ENCODE results near the gene PEBP1. TPM values are rescaled to one million over a fixed set of nuclear protein-coding genes. Genes with fewer than 3 reads are reported as not detected.

The PEBP1 gene
- total and polyA plus RNA-seq, 2 of the 4 experiments (the other 2 are of a cell fraction), result 129 to 161 TPM

GRCh38 chr12:118188690-118189371, 52.9 kb downstream of the PEBP1 start:
- Histone ChIP-seq H3K79me1 (ENCODE audit: low read depth in 1 of 2, low read length in 2 of 2) (peaks cover 7 to 25% of the 10 kb centered on the region in 2 experiments), H2AFZ (replicated peaks; ENCODE audit: low read length, poor library complexity) (no peak overlapping the region), H3K27ac (ENCODE audit: insufficient read depth, low read length) (peak overlapping the region; percentile 23; the same call in 1 of the 2 replicates), H2BK120ac (ENCODE audit: low read depth, low read length) (no peak overlapping the region), H4K8ac (ENCODE audit: low read depth in 2 of 2, low read length in 2 of 2) (0 out of 4 replicates have a peak overlapping the region, but pooled peaks of 1 of the 2 experiments have one; percentile 33), H2AK5ac (ENCODE audit: low read depth, low read length) (no peak overlapping the region), H2BK5ac (ENCODE audit: low read depth, low read length, poor library complexity, severe bottlenecking) (peak overlapping the region; percentile 91), H4K91ac (ENCODE audit: insufficient read depth, low read depth, low read length) (0 out of 2 replicates have a peak overlapping the region, but pooled peaks have one; percentile 4), H3K9ac (ENCODE audit: low read depth, low read length) (peak overlapping the region; percentile 38), H3K4me2 (ENCODE audit: low read depth, low read length) (peak overlapping the region; percentile 94), H4K5ac (ENCODE audit: low read depth, low read length) (no peak overlapping the region), H2BK20ac (ENCODE audit: low read depth, low read length) (no peak overlapping the region), H2AK9ac (replicated peaks; ENCODE audit: low read depth, low read length, poor library complexity) (peak overlapping the region; percentile 29), H3K18ac (ENCODE audit: low read depth, low read length) (no peak overlapping the region), H3K4me3 (ENCODE audit: insufficient read depth, low read depth, low read length) (peak overlapping the region; percentile 25), H3K9me3 (ENCODE audit: control insufficient read depth, insufficient read depth, low read length) (no peaks in the 10 kb centered on the region), H3K27me3 (ENCODE audit: control insufficient read depth, insufficient read depth, low read length) (no peaks in the 10 kb centered on the region), H3K4ac (ENCODE audit: low read depth, low read length) (peak overlapping the region; percentile 26), H3K9me1 (ENCODE audit: insufficient read depth, low read length) (peaks cover 6% of the 10 kb centered on the region), H2BK15ac (ENCODE audit: low read depth, low read length) (no peak overlapping the region), H3K23ac (ENCODE audit: low read depth, low read length) (peak overlapping the region; percentile 33; the same call in 1 of the 2 replicates), H4K20me1 (ENCODE audit: insufficient read depth, low read length) (no peaks in the 10 kb centered on the region), H3K14ac (replicated peaks; ENCODE audit: low read depth, low read length) (peak overlapping the region; percentile 29; the same call in 1 of the 2 replicates), H3K4me1 (ENCODE audit: control insufficient read depth, insufficient read depth, low read length) (no peaks in the 10 kb centered on the region), H3K56ac (ENCODE audit: extremely low read depth, insufficient read depth, low read length) (no peak overlapping the region), H3K36me3 (ENCODE audit: control insufficient read depth, insufficient read depth, low read length) (peaks cover 2% of the 10 kb centered on the region; the same call in 1 of the 2 replicates)
- ATAC-seq (ENCODE audit: low read depth) (peak; percentile 59), DNase-seq (peak; percentile 60)
- in situ Hi-C loops (cut with MboI; ENCODE audit: low sequenced_read_pairs), result no loop called here
- POLR2A ChIA-PET (ENCODE audit: unreplicated experiment), result no interaction called here
- CTCF ChIA-PET, result interaction anchor here (1.5 to 1.7 kb wide), 2 partner anchors 187 to 189 kb away, joined by 5 read pairs; no protein-coding TSS in a partner anchor
- dilution Hi-C loops (cut with HindIII; ENCODE audit: low sequenced_read_pairs, unreplicated experiment), result no loop called here
- BruUV-seq (replicated peaks), result no TSS peak
- WGBS, 2 experiments (ENCODE audit: extremely low coverage in 2 of 2, insufficient read length in 1 of 2), result no CpG with 5 or more reads among the region's 10 CpGs
- intact Hi-C loops (cut with micrococcal nuclease), result no loop called here
- TF ChIP-seq POLR2A (IDR thresholded peaks at IDR 0.05; ENCODE audit: low read depth, low read length), result no peak
- peak; percentile 77 for TF ChIP-seq USF2 (IDR thresholded peaks at IDR 0.05; ENCODE audit: low read depth, low read length)
- TF ChIP-seq FOS (IDR thresholded peaks at IDR 0.05; ENCODE audit: low read depth, low read length), result no peak
- no peak for TF ChIP-seq CHD1 (IDR thresholded peaks at IDR 0.05; ENCODE audit: low read depth, low read length)
- no peak for TF ChIP-seq NFE2L2 (IDR thresholded peaks at IDR 0.05; ENCODE audit: low read depth, low read length)
- peak; percentile 60; the same call in 1 of the 2 replicates for TF ChIP-seq MAZ (IDR thresholded peaks at IDR 0.05; ENCODE audit: borderline replicate concordance, low read depth, low read length)
- TF ChIP-seq RCOR1 (IDR thresholded peaks at IDR 0.05; ENCODE audit: insufficient replicate concordance, low read length), result no peak
- no peak for TF ChIP-seq RAD21 (IDR thresholded peaks at IDR 0.05; ENCODE audit: low read length)
- TF ChIP-seq MXI1 (IDR thresholded peaks at IDR 0.05; ENCODE audit: borderline replicate concordance, low read depth, low read length), result no peak
- TF ChIP-seq BHLHE40 (IDR thresholded peaks at IDR 0.05; ENCODE audit: low read depth, low read length), result peak; percentile 45; the same call in 1 of the 2 replicates
- TF ChIP-seq CTCF (conservative IDR thresholded peaks at IDR 0.05; ENCODE audit: low read depth, low read length), result no peak
- TF ChIP-seq CEBPB (IDR thresholded peaks at IDR 0.05; ENCODE audit: low read depth, low read length), result 0 out of 2 replicates have a peak, but pooled peaks have one; percentile 18
- TF ChIP-seq SMC3 (IDR thresholded peaks at IDR 0.05; ENCODE audit: low read depth, low read length), result no peak
- TF ChIP-seq, protein P1, sequence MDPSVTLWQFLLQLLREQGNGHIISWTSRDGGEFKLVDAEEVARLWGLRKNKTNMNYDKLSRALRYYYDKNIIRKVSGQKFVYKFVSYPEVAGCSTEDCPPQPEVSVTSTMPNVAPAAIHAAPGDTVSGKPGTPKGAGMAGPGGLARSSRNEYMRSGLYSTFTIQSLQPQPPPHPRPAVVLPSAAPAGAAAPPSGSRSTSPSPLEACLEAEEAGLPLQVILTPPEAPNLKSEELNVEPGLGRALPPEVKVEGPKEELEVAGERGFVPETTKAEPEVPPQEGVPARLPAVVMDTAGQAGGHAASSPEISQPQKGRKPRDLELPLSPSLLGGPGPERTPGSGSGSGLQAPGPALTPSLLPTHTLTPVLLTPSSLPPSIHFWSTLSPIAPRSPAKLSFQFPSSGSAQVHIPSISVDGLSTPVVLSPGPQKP (IDR thresholded peaks at IDR 0.05; ENCODE audit: borderline replicate concordance, low read depth, low read length), result no peak

Measured in IMR-90 (cell line).